DOHH2 (cell line): Measurements from ENCODE around the gene MAP10.

Experiments
- H3F3A ChIP-seq: fragments of 200-600 bp; sonication (generic), shearing (Covaris generic); 2 replicates; pipeline ENCODE4 v1.6.0; 2016; ENCODE audit warnings: antibody characterized with exemption, mild to moderate bottlenecking; ENCODE audit not compliant: control insufficient read depth, insufficient read depth
- H3K27ac ChIP-seq: fragments of 200-600 bp; sonication (generic); 2 replicates; pipeline ENCODE4 v1.5.1; 2014; ENCODE audit warnings: low read depth, mild to moderate bottlenecking, low read length, moderate library complexity
- H3K27me3 ChIP-seq: fragments of 200-600 bp; sonication (generic); 2 replicates; pipeline ENCODE4 v1.6.1; 2014; ENCODE audit warnings: mild to moderate bottlenecking, low read length, mixed read lengths; ENCODE audit not compliant: control insufficient read depth
- H3K36me3 ChIP-seq: fragments of 200-600 bp; sonication (generic); 2 replicates; pipeline ENCODE4 v1.6.1; 2014; ENCODE audit warnings: mild to moderate bottlenecking, low read length, moderate library complexity, mixed read lengths; ENCODE audit not compliant: control insufficient read depth
- H3K4me1 ChIP-seq: fragments of 200-600 bp; sonication (generic); 2 replicates; pipeline ENCODE4 v1.6.1; 2014; ENCODE audit warnings: mild to moderate bottlenecking, low read length, mixed read lengths; ENCODE audit not compliant: control insufficient read depth
- H3K4me2 ChIP-seq: fragments of 200-600 bp; sonication (generic); 2 replicates; pipeline ENCODE4 v1.6.0; 2014; ENCODE audit warnings: mild to moderate bottlenecking, low read length, moderate library complexity
- H3K4me3 ChIP-seq: fragments of 200-600 bp; sonication (generic); 2 replicates; pipeline ENCODE4 v1.5.1; 2014; ENCODE audit warnings: mild to moderate bottlenecking, low read length, mixed read lengths
- H3K79me2 ChIP-seq: fragments of 200-600 bp; sonication (generic); 2 replicates; pipeline ENCODE4 v1.6.1; 2014; ENCODE audit warnings: mild to moderate bottlenecking, low read length, mixed read lengths; ENCODE audit not compliant: control insufficient read depth
- H3K9me2 ChIP-seq: fragments of 200-600 bp; sonication (generic); replicated peaks from 2 replicates; pipeline ENCODE4 v1.6.1; 2014; ENCODE audit warnings: mild to moderate bottlenecking, low read length, mixed read lengths; ENCODE audit not compliant: control insufficient read depth
- H3K9me3 ChIP-seq: fragments of 200-600 bp; sonication (generic); 2 replicates; pipeline ENCODE4 v1.6.1; 2014; ENCODE audit warnings: antibody characterized with exemption, low read length, mixed read lengths; ENCODE audit not compliant: control insufficient read depth, insufficient read depth
- H4K20me1 ChIP-seq: fragments of 200-600 bp; sonication (generic); 2 replicates; pipeline ENCODE4 v1.6.0; 2014; ENCODE audit warnings: low read depth, mild to moderate bottlenecking, antibody characterized with exemption, low read length, moderate library complexity; ENCODE audit not compliant: control insufficient read depth, insufficient read depth
- EZH2phosphoT487 ChIP-seq: fragments of 200-600 bp; sonication (generic); IDR thresholded peaks from 2 replicates; pipeline ENCODE4 v1.6.1; 2017; ENCODE audit warnings: borderline replicate concordance, mild to moderate bottlenecking, antibody characterized with exemption, low read length, moderate library complexity, mixed read lengths
- TF ChIP-seq, protein P1 (sequence below): fragments of 200-600 bp; sonication (generic); IDR thresholded peaks from one replicate; pipeline ENCODE4 v1.5.1; 2014; ENCODE audit warnings: antibody characterized with exemption, mild to moderate bottlenecking, low read depth, low read length; ENCODE audit not compliant: poor library complexity, severe bottlenecking

MAP10 gene

GRCh38 chr1:232805269-232806185 lies at the start of gene MAP10:
MAP10 (plus strand) TSS chr1:232805416; CDS start chr1:232805450, 34 bp downstream.
- Histone ChIP-seq H3K9me2 (no peaks in the 10 kb centered on the region), H3K36me3 (no peaks in the 10 kb centered on the region), H3K4me3 (peak within 1 kb of the TSS; percentile 77), H3K4me2 (peak within 1 kb of the TSS; percentile 74), H3K9me3 (no peaks in the 10 kb centered on the region), H3K79me2 (no peaks in the 10 kb centered on the region), H3K27ac (no peak within 1 kb of the TSS), H4K20me1 (no peaks in the 10 kb centered on the region), H3F3A (no peaks in the 10 kb centered on the region), H3K27me3 (no peaks in the 10 kb centered on the region), H3K4me1 (peaks cover 17% of the 10 kb centered on the region)
- TF ChIP-seq, protein P1, sequence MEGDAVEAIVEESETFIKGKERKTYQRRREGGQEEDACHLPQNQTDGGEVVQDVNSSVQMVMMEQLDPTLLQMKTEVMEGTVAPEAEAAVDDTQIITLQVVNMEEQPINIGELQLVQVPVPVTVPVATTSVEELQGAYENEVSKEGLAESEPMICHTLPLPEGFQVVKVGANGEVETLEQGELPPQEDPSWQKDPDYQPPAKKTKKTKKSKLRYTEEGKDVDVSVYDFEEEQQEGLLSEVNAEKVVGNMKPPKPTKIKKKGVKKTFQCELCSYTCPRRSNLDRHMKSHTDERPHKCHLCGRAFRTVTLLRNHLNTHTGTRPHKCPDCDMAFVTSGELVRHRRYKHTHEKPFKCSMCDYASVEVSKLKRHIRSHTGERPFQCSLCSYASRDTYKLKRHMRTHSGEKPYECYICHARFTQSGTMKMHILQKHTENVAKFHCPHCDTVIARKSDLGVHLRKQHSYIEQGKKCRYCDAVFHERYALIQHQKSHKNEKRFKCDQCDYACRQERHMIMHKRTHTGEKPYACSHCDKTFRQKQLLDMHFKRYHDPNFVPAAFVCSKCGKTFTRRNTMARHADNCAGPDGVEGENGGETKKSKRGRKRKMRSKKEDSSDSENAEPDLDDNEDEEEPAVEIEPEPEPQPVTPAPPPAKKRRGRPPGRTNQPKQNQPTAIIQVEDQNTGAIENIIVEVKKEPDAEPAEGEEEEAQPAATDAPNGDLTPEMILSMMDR: no peak
- no peak for TF ChIP-seq EZH2phosphoT487

GRCh38 chr1:232764458-232765251 lies 40.6 kb upstream of the MAP10 start:
- TF ChIP-seq, protein P1: no peak
- TF ChIP-seq EZH2phosphoT487: no peak

DNA sequence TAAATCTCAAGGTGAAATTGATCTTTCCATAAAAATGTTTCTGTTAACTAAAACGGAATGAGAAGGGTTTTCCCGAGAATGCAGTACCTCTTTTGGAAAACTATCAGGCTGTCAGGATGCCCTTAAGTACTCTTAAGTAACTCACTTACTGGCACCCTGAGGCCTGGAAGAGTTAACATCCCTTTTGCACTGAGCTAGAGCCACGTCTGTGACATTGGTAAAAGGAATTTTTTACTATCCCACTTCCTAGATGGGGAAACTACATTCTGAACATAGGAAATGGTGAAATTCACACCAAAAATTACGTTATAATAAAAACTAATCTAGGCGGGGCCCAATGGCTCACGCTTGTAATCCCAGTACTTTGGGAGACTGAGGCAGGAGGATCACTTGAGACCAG lies 39.7 kb upstream of the MAP10 start:
- no peaks in the 10 kb centered on the region for H3K27me3 ChIP-seq
- no peaks in the 10 kb centered on the region; the same call in 1 of the 2 replicates for H3K9me3 ChIP-seq
- no peak overlapping the region for H3K27ac ChIP-seq
- H3K36me3 ChIP-seq: no peaks in the 10 kb centered on the region
- no peaks in the 10 kb centered on the region for H3K9me2 ChIP-seq
- H3K4me3 ChIP-seq: no peak overlapping the region
- no peak overlapping the region for H3K4me2 ChIP-seq
- H4K20me1 ChIP-seq: no peaks in the 10 kb centered on the region
- TF ChIP-seq, protein P1: no peak
- TF ChIP-seq EZH2phosphoT487: no peak
- no peaks in the 10 kb centered on the region for H3F3A ChIP-seq
- no peaks in the 10 kb centered on the region for H3K4me1 ChIP-seq
- H3K79me2 ChIP-seq: no peaks in the 10 kb centered on the region

More at GRCh38 chr1:232764458-232765251, 40.6 kb upstream of the MAP10 start:
- H3K9me3 ChIP-seq: peaks cover 4% of the 10 kb centered on the region; the same call in 1 of the 2 replicates
- no peaks in the 10 kb centered on the region for H4K20me1 ChIP-seq
- no peaks in the 10 kb centered on the region for H3K9me2 ChIP-seq
- no peaks in the 10 kb centered on the region for H3K36me3 ChIP-seq
- no peaks in the 10 kb centered on the region for H3K4me1 ChIP-seq
- no peak overlapping the region for H3K4me2 ChIP-seq
- H3K27ac ChIP-seq: no peak overlapping the region
- no peaks in the 10 kb centered on the region for H3K27me3 ChIP-seq
- no peaks in the 10 kb centered on the region for H3F3A ChIP-seq
- no peak overlapping the region for H3K4me3 ChIP-seq
- H3K79me2 ChIP-seq: no peaks in the 10 kb centered on the region
